Measurements from ENCODE around the gene GLI3. TPM values are rescaled to one million over a fixed set of nuclear protein-coding genes. Genes with fewer than 3 reads are reported as not detected.

GLI3 gene
- polyA plus RNA-seq, 6 donors from 2014 or later: not detected

DNA sequence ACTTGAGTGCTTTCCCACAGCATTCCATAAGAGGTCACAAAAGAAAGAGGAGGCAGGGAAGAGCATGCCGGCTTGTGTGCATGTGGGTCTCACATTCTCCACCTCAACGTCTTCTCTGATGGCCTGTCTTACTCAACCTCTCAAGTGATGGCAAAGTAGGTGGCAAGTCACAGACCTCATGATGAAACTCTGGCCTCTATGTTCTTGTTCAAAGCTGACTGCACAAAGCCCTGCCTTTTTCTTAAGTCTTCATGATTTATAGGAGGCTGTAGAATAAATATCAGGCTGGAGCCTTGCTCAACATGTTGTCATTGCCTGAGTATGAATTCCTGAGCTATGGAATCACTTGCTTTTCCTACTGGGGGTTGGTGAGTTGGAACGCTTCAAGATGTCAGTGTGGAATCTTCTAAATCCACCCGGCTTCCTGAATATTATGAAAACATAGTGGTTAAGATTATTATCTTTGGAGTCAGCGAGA is 320.5 kb downstream of the GLI3 start:
- Mint-ChIP-seq H3K4me1 (peaks cover 4 to 10% (median 4%) of the 10 kb centered on the region in 3 donors), H3K27me3 (no peaks in the 10 kb centered on the region), H3K36me3 (no peaks in the 10 kb centered on the region), H3K27ac (no peak overlapping the region), H3K4me3 (no peak overlapping the region), H3K9me3 (no peaks in the 10 kb centered on the region)
- ATAC-seq (ENCODE audit: low read depth in 2 of 2) (no peak), DNase-seq (no peak)

DNA sequence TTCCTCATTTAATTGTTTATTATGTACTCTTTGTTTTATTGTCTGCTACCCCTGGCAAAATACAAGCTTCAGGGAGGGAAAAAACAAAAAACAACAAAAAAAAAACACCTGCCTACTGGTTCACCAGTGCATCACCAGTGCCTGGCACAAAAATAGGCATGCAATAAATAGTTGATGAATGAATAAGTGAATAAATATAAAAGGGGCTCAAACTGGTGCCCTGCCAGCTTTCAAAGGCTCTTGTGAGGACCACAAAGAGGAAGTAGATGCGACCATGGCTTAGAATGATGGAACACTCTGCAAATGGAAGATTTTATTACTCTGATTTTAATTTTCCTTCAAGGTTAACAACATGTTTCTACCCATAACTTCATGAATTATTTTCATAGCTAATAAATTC is 321.1 kb downstream of the GLI3 start:
- Mint-ChIP-seq H3K9me3 (no peaks in the 10 kb centered on the region), H3K27me3 (no peaks in the 10 kb centered on the region), H3K27ac (no peak overlapping the region), H3K4me3 (no peak overlapping the region), H3K36me3 (no peaks in the 10 kb centered on the region), H3K4me1 (peaks cover 0 to 10% (median 3%) of the 10 kb centered on the region in 3 donors)
- no peak for DNase-seq
- no peak for ATAC-seq (ENCODE audit: low read depth in 2 of 2)

DNA sequence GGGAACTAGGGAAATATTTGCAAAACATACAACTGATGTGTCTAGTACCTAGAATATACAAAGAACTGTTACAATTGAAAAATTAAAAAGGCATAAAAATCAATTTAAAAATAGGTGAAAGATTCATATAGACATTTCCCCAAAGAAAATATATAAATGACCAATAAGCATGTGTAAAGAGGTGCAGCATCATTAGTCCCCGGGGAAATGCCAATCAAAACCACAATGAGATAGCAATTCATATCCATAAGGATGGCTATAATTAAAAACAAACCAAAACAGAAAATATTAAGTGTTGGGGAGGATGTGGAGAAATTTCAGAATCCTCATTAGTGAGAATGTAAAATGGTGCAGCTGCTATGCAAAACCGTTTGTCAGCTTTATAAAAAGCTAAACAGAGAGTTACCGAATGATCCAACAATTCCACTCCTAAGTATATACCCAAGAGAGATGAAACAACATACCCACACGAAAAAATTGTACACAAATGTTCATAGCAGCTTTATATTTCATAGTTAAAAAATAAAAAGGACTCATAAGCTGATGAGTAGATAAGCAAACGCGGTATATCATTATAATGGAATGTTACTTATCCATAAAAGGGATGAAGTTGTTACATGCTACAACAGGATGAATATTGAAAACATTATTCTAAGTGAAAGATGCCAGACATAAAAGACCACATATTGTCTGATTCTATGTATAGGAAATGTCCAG is 324.0 kb downstream of the GLI3 start:
- no peaks in the 10 kb centered on the region for H3K36me3 Mint-ChIP-seq
- no peaks in the 10 kb centered on the region for H3K9me3 Mint-ChIP-seq
- H3K4me1 Mint-ChIP-seq: peaks cover 0 to 13% (median 3%) of the 10 kb centered on the region in 3 donors
- DNase-seq (no peak), ATAC-seq (ENCODE audit: low read depth in 2 of 2) (no peak)
- no peak overlapping the region for H3K4me3 Mint-ChIP-seq
- H3K27ac Mint-ChIP-seq: no peak overlapping the region
- no peaks in the 10 kb centered on the region for H3K27me3 Mint-ChIP-seq

DNA sequence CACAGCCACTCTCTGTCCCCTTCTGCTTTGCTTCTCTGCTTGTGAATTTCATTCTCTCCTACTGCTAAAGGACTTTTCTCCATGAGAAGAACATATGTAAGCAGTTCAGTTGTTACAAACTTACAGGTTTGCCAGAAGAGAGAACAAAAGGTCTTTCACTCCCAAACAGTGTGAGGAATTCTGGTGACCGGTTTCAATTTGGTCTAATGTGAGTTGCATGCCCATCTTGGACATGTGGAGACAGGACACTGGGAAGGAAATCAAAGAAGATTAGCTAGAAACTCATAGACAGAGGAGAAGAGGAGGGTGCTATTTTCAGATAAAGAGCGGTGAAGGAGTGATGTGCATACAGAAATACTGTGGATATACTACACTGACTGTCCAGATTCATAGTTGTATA is 324.6 kb downstream of the GLI3 start:
- ATAC-seq (ENCODE audit: low read depth in 2 of 2) (no peak), DNase-seq (no peak)
- H3K4me3 Mint-ChIP-seq: no peak overlapping the region
- H3K36me3 Mint-ChIP-seq: no peaks in the 10 kb centered on the region
- H3K27me3 Mint-ChIP-seq: no peaks in the 10 kb centered on the region
- peaks cover 5 to 17% (median 6%) of the 10 kb centered on the region in 3 donors for H3K4me1 Mint-ChIP-seq
- H3K27ac Mint-ChIP-seq: no peak overlapping the region
- H3K9me3 Mint-ChIP-seq: no peaks in the 10 kb centered on the region

DNA sequence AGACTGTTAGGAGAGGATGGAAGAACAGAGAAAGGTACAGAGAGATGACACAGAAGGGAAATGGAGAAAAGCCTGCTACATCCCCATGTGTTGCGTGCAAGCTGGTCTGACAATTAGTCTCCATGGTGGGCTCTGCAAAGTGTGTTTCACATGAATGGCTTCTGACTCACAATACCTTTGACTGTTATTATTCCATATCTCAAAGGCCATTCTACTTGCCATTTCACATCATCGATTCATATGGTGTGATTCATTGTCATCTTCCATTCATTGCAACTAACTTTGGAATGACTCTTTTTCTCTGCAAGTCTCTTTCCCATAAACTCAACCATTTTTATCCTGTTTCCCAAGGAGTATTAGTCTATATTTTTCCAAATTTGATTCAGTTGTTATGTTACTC is 325.2 kb downstream of the GLI3 start:
- Mint-ChIP-seq H3K36me3 (no peaks in the 10 kb centered on the region), H3K4me3 (no peak overlapping the region), H3K4me1 (peaks cover 9 to 20% (median 11%) of the 10 kb centered on the region in 3 donors), H3K27me3 (no peaks in the 10 kb centered on the region), H3K9me3 (no peaks in the 10 kb centered on the region), H3K27ac (peak overlapping the region in 1 of 6 donors; percentile 47)
- DNase-seq (no peak), ATAC-seq (ENCODE audit: low read depth in 2 of 2) (no peak)
